HepG2 (cell line): Measurements from ENCODE around the gene PSEN2. TPM values are rescaled to one million over a fixed set of nuclear protein-coding genes. Genes with fewer than 3 reads are reported as not detected.

ENCODE experiments used
- BCLAF1 ChIP-seq: fragments of 450-650 bp; IDR thresholded peaks from 2 replicates; pipeline ENCODE4 v1.6.1; 2017; ENCODE audit warnings: mild to moderate bottlenecking
- KDM6A ChIP-seq: IDR thresholded peaks from 2 replicates; pipeline ENCODE4 v1.6.1; 2016; ENCODE audit warnings: low read depth
- KLF11 ChIP-seq: IDR thresholded peaks from 2 replicates; pipeline ENCODE4 v1.6.1; 2016; ENCODE audit warnings: missing compliant biosample characterization
- NR2F1 ChIP-seq, 2 experiments: fragments of 450-650 bp in 1 of 2; formaldehyde crosslinking in 1 of 2; IDR thresholded peaks; 2 replicates each; pipeline versions ENCODE4 v1.5.0 to v1.6.1; 2016 to 2020; ENCODE audit warnings: mild to moderate bottlenecking in 1 of 2, missing compliant biosample characterization in 1 of 2, missing genetic modification reagents in 1 of 2, moderate library complexity in 1 of 2
- POLR2A ChIP-seq, 2 experiments: IDR thresholded peaks; 2 replicates each; pipeline ENCODE4 v1.6.1; 2011; ENCODE audit warnings: low read depth in 2 of 2, low read length in 2 of 2, mild to moderate bottlenecking in 1 of 2, moderate library complexity in 1 of 2; ENCODE audit not compliant: insufficient read depth in 1 of 2
- RFX1 ChIP-seq: fragments of 450-650 bp; IDR thresholded peaks from 2 replicates; pipeline ENCODE4 v1.6.1; 2017
- RFXAP ChIP-seq: sonication (generic); formaldehyde crosslinking; IDR thresholded peaks from 2 replicates; pipeline ENCODE4 v1.4.0; 2020; ENCODE audit warnings: missing genetic modification reagents, borderline replicate concordance
- TFAP4 ChIP-seq: sonication (generic); IDR thresholded peaks from 2 replicates; pipeline ENCODE4 v1.6.1; 2016; ENCODE audit warnings: low read depth, borderline replicate concordance
- THAP11 ChIP-seq: IDR thresholded peaks from 2 replicates; pipeline ENCODE4 v1.6.1; 2016; ENCODE audit warnings: missing biosample characterization, missing genetic modification reagents
- ZBTB2 ChIP-seq: sonication (generic); formaldehyde crosslinking; IDR thresholded peaks from 2 replicates; pipeline ENCODE4 v1.8.0; 2022; ENCODE audit warnings: low read depth, missing genetic modification reagents
- ZBTB7B ChIP-seq: sonication (generic); formaldehyde crosslinking; IDR thresholded peaks from 2 replicates; pipeline ENCODE4 v1.4.0; 2020; ENCODE audit warnings: missing genetic modification reagents
- ZNF275 ChIP-seq: sonication (generic); formaldehyde crosslinking; IDR thresholded peaks from 2 replicates; pipeline ENCODE4 v1.8.0; 2022; ENCODE audit warnings: missing genetic modification reagents, mild to moderate bottlenecking, inconsistent platforms, borderline replicate concordance
- ZNF281 ChIP-seq: sonication (generic); formaldehyde crosslinking; IDR thresholded peaks from 2 replicates; pipeline ENCODE4 v1.4.0; 2020; ENCODE audit warnings: missing genetic modification reagents, borderline replicate concordance
- ZNF34 ChIP-seq: sonication (generic); formaldehyde crosslinking; IDR thresholded peaks from 2 replicates; pipeline ENCODE4 v1.4.0; 2020; ENCODE audit warnings: mild to moderate bottlenecking, missing genetic modification reagents, borderline replicate concordance
- ZNF569 ChIP-seq: sonication (generic); formaldehyde crosslinking; IDR thresholded peaks from 2 replicates; pipeline ENCODE4 v1.5.0; 2020; ENCODE audit warnings: mild to moderate bottlenecking, missing genetic modification reagents, moderate library complexity, borderline replicate concordance
- ZNF670 ChIP-seq: sonication (generic); formaldehyde crosslinking; IDR thresholded peaks from 2 replicates; pipeline ENCODE4 v1.8.0; 2022; ENCODE audit warnings: mild to moderate bottlenecking, missing genetic modification reagents, borderline replicate concordance
- ZNF891 ChIP-seq: sonication (generic); formaldehyde crosslinking; IDR thresholded peaks from 2 replicates; pipeline ENCODE4 v1.5.0; 2020; ENCODE audit warnings: mild to moderate bottlenecking, missing genetic modification reagents
- ZSCAN22 ChIP-seq: sonication (generic); formaldehyde crosslinking; IDR thresholded peaks from 2 replicates; pipeline ENCODE4 v1.4.0; 2020; ENCODE audit warnings: mild to moderate bottlenecking, missing genetic modification reagents
- polyA plus RNA-seq, 8 experiments: library from polyadenylated mRNA; depleted of rRNA in 3 of 8; stranded (reverse) in 7 of 8; unstranded in 1 of 8; fragments of >200 nt; fragmentation: Illumina TruSeq in 4 of 8; extraction: Trizol in 4 of 8; gene quantifications; 2 replicates each; pipeline versions ENCODE4 v1.2.1 to v1.2.3, GENCODE V29; 2011 to 2016; ENCODE audit warnings: low read depth in 4 of 8, missing spikeins in 1 of 8, mixed read lengths in 1 of 8; ENCODE audit not compliant: insufficient read depth in 1 of 8
- total RNA-seq, 5 experiments: library from RNA; depleted of rRNA; stranded (reverse); fragments of >200 nt; fragmentation: Illumina TruSeq; extraction: Trizol; gene quantifications; 2 replicates each; pipeline ENCODE4 v1.2.3, GENCODE V29; 2016; ENCODE audit warnings: low read depth in 1 of 5

PSEN2 gene
- total and polyA plus RNA-seq, 2 of the 13 experiments (the other 11 are each of a cell fraction or from before 2014, with no cell fraction given): 5.9 to 13.1 TPM

- TF ChIP-seq ZNF281 (CRISPR knock-in tag): no peak
- no peak for TF ChIP-seq NR2F1 (CRISPR knock-in tag; IDR thresholded peaks at IDR 0.05)
- no peak for TF ChIP-seq ZSCAN22 (CRISPR knock-in tag)
- TF ChIP-seq RFXAP (CRISPR knock-in tag): peak; percentile 93
- no peak for TF ChIP-seq ZNF275 (CRISPR knock-in tag)
- TF ChIP-seq KLF11 (CRISPR knock-in tag): no peak
- no peak for TF ChIP-seq BCLAF1
- peak; percentile 92; the same call in 1 of the 2 replicates for TF ChIP-seq ZNF670
- no peak for TF ChIP-seq ZNF891 (CRISPR knock-in tag)
- TF ChIP-seq ZNF34 (CRISPR knock-in tag): no peak; the same call in 1 of the 2 replicates
- TF ChIP-seq ZBTB2 (CRISPR knock-in tag): peak; percentile 82; the same call in 1 of the 2 replicates
- TF ChIP-seq THAP11 (CRISPR knock-in tag): peak; percentile 72
- no peak for TF ChIP-seq TFAP4
- TF ChIP-seq KDM6A (CRISPR knock-in tag): 0 out of 2 replicates have a peak, but pooled peaks have one; percentile 7
- TF ChIP-seq ZNF569 (CRISPR knock-in tag): no peak
- no peak for TF ChIP-seq RFX1
- no peak for TF ChIP-seq ZBTB7B (CRISPR knock-in tag)
- TF ChIP-seq POLR2A (IDR thresholded peaks at IDR 0.05; ENCODE audit: insufficient read depth in 1 of 2, low read depth in 2 of 2, low read length in 2 of 2): no peak; a peak in 2 of 4 replicates
These were observed 69.8 kb downstream of the PSEN2 start, which contains the start of gene COQ8A (continued) for GRCh38 chr1:226940029-226940805.
